SK-N-SH treated with all-trans-retinoic acid at 6 μM for 48 hours (cell line): ENCODE results near the gene NSFL1C.

Experiments used
- ESRRG ChIP-seq: fragments of 250-450 bp; sonication (Bioruptor Pico); IDR thresholded peaks from 2 replicates; pipeline ENCODE4 v1.6.1; 2021; ENCODE audit warnings: mild to moderate bottlenecking
- GLIS3 ChIP-seq: fragments of 250-450 bp; sonication (Bioruptor Pico); IDR thresholded peaks from 2 replicates; pipeline ENCODE4 v1.5.0; 2020; ENCODE audit warnings: mild to moderate bottlenecking, moderate library complexity
- OSR1 ChIP-seq: fragments of 250-450 bp; sonication (Bioruptor Pico); IDR thresholded peaks from 2 replicates; pipeline ENCODE4 v1.8.0; 2022; ENCODE audit warnings: moderate library complexity, mild to moderate bottlenecking, inconsistent platforms
- PATZ1 ChIP-seq: fragments of 250-450 bp; sonication (Bioruptor Pico); IDR thresholded peaks from 2 replicates; pipeline ENCODE4 v1.8.0; 2020; ENCODE audit warnings: mild to moderate bottlenecking, moderate library complexity, borderline replicate concordance
- ZC3H10 ChIP-seq: fragments of 250-450 bp; sonication (Bioruptor Pico); IDR thresholded peaks from 2 replicates; pipeline ENCODE4 v1.5.1; 2021; ENCODE audit warnings: mild to moderate bottlenecking, moderate library complexity
- ZNF8 ChIP-seq: fragments of 450-650 bp; formaldehyde crosslinking; IDR thresholded peaks from 2 replicates; pipeline ENCODE4 v1.5.0; 2020; ENCODE audit warnings: mild to moderate bottlenecking, moderate library complexity

DNA sequence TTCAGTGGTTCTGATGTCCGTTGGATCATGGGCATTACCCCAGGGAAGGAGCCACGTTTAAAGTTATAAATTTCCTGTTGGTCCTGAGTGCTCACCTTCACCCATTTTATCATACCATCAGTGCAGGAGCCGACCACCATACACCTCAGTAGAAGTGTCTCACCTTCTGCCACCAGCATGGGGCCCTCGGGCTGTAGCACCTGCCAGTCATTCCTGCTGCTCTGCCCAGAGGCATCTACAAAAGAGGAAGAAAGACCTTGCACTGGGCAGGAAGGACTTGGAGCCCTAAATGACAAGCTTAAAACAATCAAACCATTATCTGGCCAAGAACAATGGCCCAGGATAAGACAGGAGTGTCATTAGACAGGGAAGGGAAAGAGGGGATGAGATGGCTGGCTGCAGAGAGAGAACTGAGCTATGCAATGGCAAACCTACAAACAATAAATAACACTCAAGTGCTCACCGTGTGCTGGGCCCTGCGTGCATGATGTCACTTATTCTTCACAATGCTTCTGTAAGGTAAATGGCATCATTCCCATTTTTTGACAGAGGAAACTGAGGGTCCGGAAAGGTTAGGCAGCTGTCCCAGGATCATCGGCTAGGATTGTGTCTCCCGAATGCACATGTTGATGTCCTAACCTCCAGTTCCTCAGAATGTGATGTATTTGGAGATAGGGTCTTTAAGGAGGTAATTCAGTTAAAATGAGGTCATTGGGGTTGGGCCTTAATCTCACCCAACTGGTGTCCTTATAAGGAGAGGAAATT, 13.4 kb upstream of the NSFL1C start:
- TF ChIP-seq ZC3H10 (no peak), PATZ1 (CRISPR knock-in tag) (no peak), OSR1 (CRISPR knock-in tag) (no peak), ESRRG (no peak), ZNF8 (CRISPR knock-in tag) (no peak), GLIS3 (CRISPR knock-in tag) (no peak)
